Measurements from ENCODE around the gene RNF152. TPM values are rescaled to one million over a fixed set of nuclear protein-coding genes. Genes with fewer than 3 reads are reported as not detected.
A peak's percentile ranks its signal among the peaks of the same experiment; 100 is the strongest.

The RNF152 gene
- total RNA-seq, 1 donor from 2014 or later, result 24.1 TPM

DNA sequence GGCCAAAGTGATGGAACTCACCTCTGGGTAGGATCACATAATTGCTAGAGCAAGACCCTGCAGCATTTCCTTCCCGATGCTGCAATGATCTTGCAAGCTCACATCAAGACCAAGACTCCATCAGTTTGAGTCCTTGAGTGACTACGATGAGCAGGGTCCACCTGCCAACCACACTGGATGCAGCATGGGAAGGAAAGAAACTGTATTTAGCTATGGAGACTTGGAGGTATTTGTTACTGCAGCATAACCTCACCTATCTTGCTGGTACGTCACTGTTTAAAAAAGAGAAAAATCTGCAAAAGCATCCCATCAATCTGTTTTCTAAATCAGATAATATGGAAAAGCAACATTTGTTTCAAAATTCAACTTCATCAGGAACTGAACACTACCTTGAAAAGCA, 2.5 kb downstream of the RNF152 start:
- peaks cover 8% of the 10 kb centered on the region for H3K27me3 ChIP-seq
- H3K27ac Mint-ChIP-seq, result no peak overlapping the region
- peaks cover 43% of the 10 kb centered on the region for H3K4me1 Mint-ChIP-seq
- H3K4me3 ChIP-seq, result no peak overlapping the region
- peaks cover 20% of the 10 kb centered on the region for H3F3A ChIP-seq (ENCODE audit: low read depth)
- DNase-seq (ENCODE audit: low spot score), result no peak
- H3K9ac ChIP-seq, result no peak overlapping the region
- peak overlapping the region; percentile 18 for H3K4me3 Mint-ChIP-seq
- H3K9me3 Mint-ChIP-seq, result peaks cover 2% of the 10 kb centered on the region
- H3K27me3 Mint-ChIP-seq (ENCODE audit: insufficient read depth, low read depth), result peaks cover 2% of the 10 kb centered on the region
- H3K27ac ChIP-seq, result no peak overlapping the region
- H4K20me1 ChIP-seq (ENCODE audit: low read depth), result peaks cover 50% of the 10 kb centered on the region
- H3K36me3 Mint-ChIP-seq, result peaks cover 58% of the 10 kb centered on the region
- TF ChIP-seq CTCF (IDR thresholded peaks at IDR 0.05) (no peak), EZH2phosphoT487 (IDR thresholded peaks at IDR 0.05) (no peak), EZH2 (IDR thresholded peaks at IDR 0.05) (no peak)
- no peak overlapping the region for H3K4me2 ChIP-seq
- H3K79me2 ChIP-seq (ENCODE audit: low read depth), result peaks cover 81% of the 10 kb centered on the region
- no peaks in the 10 kb centered on the region for H3K36me3 ChIP-seq
- no peak overlapping the region for H2AFZ ChIP-seq (replicated peaks)
- peaks cover 17% of the 10 kb centered on the region for H3K4me1 ChIP-seq
- H3K9me3 ChIP-seq (ENCODE audit: low read depth), result no peaks in the 10 kb centered on the region

DNA sequence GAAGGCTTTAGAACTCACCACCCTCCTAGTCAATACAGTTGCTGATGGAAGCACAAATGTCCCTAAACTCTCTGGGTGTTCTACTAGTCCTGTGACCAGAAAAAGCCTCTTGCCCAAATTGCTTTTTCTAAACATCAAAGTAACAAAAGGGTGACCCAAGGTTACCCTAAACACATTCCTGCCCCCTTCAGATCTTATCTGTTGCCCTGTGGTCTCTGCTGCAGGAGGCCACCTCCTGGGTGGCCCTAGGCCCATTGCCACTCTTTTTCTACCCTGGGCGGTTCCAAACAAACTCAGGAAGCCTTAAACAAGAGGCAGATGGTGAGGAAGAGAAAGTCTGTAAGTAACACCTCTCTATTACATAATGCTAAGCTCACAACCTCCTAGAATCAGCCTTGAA, 3.3 kb downstream of the RNF152 start:
- Mint-ChIP-seq H3K36me3 (peaks cover 63% of the 10 kb centered on the region), H3K27ac (no peak overlapping the region), H3K9me3 (peaks cover 2% of the 10 kb centered on the region), H3K27me3 (ENCODE audit: insufficient read depth, low read depth) (peaks cover 2% of the 10 kb centered on the region), H3K4me1 (peaks cover 37% of the 10 kb centered on the region), H3K4me3 (no peak overlapping the region)
- H3K9ac ChIP-seq, result no peak overlapping the region
- no peaks in the 10 kb centered on the region for H3K9me3 ChIP-seq (ENCODE audit: low read depth)
- H3K27me3 ChIP-seq, result peaks cover 8% of the 10 kb centered on the region
- H3K4me3 ChIP-seq, result no peak overlapping the region
- H3K79me2 ChIP-seq (ENCODE audit: low read depth), result peaks cover 88% of the 10 kb centered on the region
- TF ChIP-seq EZH2 (IDR thresholded peaks at IDR 0.05), result no peak
- TF ChIP-seq EZH2phosphoT487 (IDR thresholded peaks at IDR 0.05), result no peak
- TF ChIP-seq CTCF (IDR thresholded peaks at IDR 0.05), result no peak
- H3K4me1 ChIP-seq, result peaks cover 12% of the 10 kb centered on the region
- peaks cover 50% of the 10 kb centered on the region for H4K20me1 ChIP-seq (ENCODE audit: low read depth)
- H3F3A ChIP-seq (ENCODE audit: low read depth), result peaks cover 12% of the 10 kb centered on the region
- no peak overlapping the region for H3K4me2 ChIP-seq
- H2AFZ ChIP-seq (replicated peaks), result no peak overlapping the region
- no peak for DNase-seq (ENCODE audit: low spot score)
- H3K36me3 ChIP-seq, result no peaks in the 10 kb centered on the region
- H3K27ac ChIP-seq, result no peak overlapping the region

DNA sequence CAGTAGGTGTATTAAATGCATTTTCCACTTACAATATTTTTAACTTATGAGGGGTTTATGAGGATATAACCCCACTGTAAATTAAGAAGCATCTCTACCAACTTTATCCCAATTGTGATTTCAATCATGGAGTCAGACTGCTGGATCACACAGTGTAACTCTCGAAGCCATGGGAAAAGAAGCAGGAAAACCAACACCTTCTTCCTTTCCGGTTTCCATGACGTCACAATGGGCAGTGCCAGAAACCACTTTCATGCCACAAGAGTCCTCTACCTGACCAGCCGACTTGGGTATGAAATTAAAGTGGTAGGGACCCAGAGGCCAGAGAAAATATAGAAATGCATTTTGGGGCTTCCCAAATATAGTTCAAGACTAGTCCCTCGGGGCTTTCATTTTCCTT, 4.2 kb downstream of the RNF152 start:
- Mint-ChIP-seq H3K27ac (no peak overlapping the region), H3K36me3 (peaks cover 70% of the 10 kb centered on the region), H3K4me1 (peaks cover 40% of the 10 kb centered on the region), H3K4me3 (no peak overlapping the region), H3K9me3 (peaks cover 2% of the 10 kb centered on the region), H3K27me3 (ENCODE audit: insufficient read depth, low read depth) (peaks cover 2% of the 10 kb centered on the region)
- no peaks in the 10 kb centered on the region for H3K36me3 ChIP-seq
- H3K4me1 ChIP-seq, result peaks cover 12% of the 10 kb centered on the region
- H4K20me1 ChIP-seq (ENCODE audit: low read depth), result peaks cover 50% of the 10 kb centered on the region
- H3K4me2 ChIP-seq, result no peak overlapping the region
- H3F3A ChIP-seq (ENCODE audit: low read depth), result peaks cover 12% of the 10 kb centered on the region
- no peaks in the 10 kb centered on the region for H3K9me3 ChIP-seq (ENCODE audit: low read depth)
- no peak for DNase-seq (ENCODE audit: low spot score)
- no peak overlapping the region for H3K9ac ChIP-seq
- no peak overlapping the region for H2AFZ ChIP-seq (replicated peaks)
- no peak for TF ChIP-seq EZH2 (IDR thresholded peaks at IDR 0.05)
- H3K27me3 ChIP-seq, result peaks cover 8% of the 10 kb centered on the region
- peaks cover 96% of the 10 kb centered on the region for H3K79me2 ChIP-seq (ENCODE audit: low read depth)
- H3K27ac ChIP-seq, result no peak overlapping the region
- no peak overlapping the region for H3K4me3 ChIP-seq

- peaks cover 96% of the 10 kb centered on the region for H3K79me2 ChIP-seq (ENCODE audit: low read depth)
- H3K4me1 ChIP-seq, result peaks cover 12% of the 10 kb centered on the region
- H3K4me3 ChIP-seq, result no peak overlapping the region
- peaks cover 8% of the 10 kb centered on the region for H3K27me3 ChIP-seq
- no peak for DNase-seq (ENCODE audit: low spot score)
- peaks cover 2% of the 10 kb centered on the region for H3K9me3 Mint-ChIP-seq
- TF ChIP-seq EZH2 (IDR thresholded peaks at IDR 0.05) (no peak), CTCF (IDR thresholded peaks at IDR 0.05) (no peak), EZH2phosphoT487 (IDR thresholded peaks at IDR 0.05) (no peak)
- H3K9ac ChIP-seq, result no peak overlapping the region
- H3K27ac Mint-ChIP-seq, result no peak overlapping the region
- no peak overlapping the region for H3K27ac ChIP-seq
- H2AFZ ChIP-seq (replicated peaks), result no peak overlapping the region
- no peak overlapping the region for H3K4me2 ChIP-seq
- peaks cover 4% of the 10 kb centered on the region for H3F3A ChIP-seq (ENCODE audit: low read depth)
- H3K9me3 ChIP-seq (ENCODE audit: low read depth), result no peaks in the 10 kb centered on the region
- peaks cover 70% of the 10 kb centered on the region for H3K36me3 Mint-ChIP-seq
- no peak overlapping the region for H3K4me3 Mint-ChIP-seq
- H4K20me1 ChIP-seq (ENCODE audit: low read depth), result peaks cover 50% of the 10 kb centered on the region
- no peaks in the 10 kb centered on the region for H3K36me3 ChIP-seq
- peaks cover 42% of the 10 kb centered on the region for H3K4me1 Mint-ChIP-seq
- H3K27me3 Mint-ChIP-seq (ENCODE audit: insufficient read depth, low read depth), result peaks cover 2% of the 10 kb centered on the region
These were observed 5.0 kb downstream of the RNF152 start for GRCh38 chr18:61887838-61888237.
